Activated naive CD4-positive, alpha-beta T cell treated with anti-CD3 and anti-CD28 coated beads, Interleukin-2, amount 50 U/mL, for 16 hours (primary cell): ENCODE data around the gene GFER.
"Not testable (repeated sequence)": the region's sequence is repeated elsewhere in the genome, so short reads cannot be mapped to it uniquely, and the experiment has no call there.

Source experiments
- DNase-seq: peaks from one replicate; pipeline ENCODE4 v3.0.0-alpha.2; 2020

The GFER gene

DNA sequence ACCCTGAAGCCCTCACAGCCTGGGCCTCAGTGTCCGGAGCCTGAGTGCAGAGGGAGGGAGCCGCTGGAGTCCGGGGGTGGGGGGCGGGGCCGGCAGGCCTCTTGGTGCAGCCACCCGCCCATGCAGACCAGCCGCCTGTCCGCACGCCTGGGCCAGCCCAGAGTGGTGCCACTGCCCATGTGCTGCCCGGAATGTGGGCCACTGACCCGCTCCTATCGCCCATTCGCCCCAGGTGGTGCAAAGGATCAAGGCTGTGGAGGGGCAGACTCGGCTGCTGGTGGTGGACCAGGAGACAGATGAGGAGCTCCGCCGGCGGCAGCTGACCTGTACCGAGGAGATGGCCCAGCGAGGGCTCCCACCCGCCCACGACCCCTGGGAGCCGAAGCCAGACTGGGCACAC is 45.4 kb downstream of the GFER start:
- DNase-seq, result no peak

DNA sequence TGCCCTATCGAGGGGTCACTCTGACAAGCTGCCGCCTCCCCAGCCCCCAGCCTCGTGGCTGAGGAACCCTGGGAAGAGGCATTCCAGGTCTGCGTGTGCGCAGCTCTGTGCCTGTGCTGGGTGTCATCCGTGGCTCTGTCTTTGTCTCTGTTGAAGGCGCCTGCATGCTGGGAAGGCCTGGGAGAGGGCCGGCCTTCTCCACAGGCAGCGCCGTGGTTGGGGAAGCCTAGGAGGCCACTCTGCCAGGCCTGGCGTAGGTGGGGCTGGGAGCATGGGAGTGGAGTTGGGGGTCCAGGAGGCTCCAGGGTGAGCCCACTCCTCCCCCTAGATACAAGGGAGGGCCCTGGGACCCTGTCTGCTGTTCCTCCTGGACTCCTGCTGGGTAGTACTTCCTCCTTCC is 46.0 kb downstream of the GFER start:
- DNase-seq, result no peak

DNA sequence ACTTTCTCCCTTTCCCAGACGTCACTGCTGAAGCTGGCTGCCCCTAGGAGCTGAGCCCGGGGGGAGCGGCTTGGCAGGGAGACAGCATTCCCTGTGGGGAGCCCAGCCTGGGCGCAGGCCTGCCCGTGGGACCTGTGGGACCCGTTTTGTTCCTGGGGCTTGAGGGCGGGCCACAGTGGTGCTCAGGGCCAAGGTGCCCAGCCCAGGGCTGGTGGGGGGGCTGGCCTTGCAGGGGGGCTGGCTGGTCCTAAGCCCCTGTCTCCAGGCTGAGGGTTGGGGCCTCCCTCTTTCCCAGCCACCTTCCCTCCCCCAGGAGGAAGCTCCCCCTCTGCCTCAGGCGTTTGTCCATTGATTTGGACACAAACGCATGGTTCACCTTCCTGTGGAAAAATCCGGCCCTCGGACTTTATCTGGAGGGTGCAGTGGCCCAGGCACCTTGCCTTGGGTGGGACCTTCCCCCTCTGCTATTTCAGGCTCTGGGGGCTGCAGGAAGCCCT is 47.1 kb downstream of the GFER start:
- DNase-seq, result no peak

DNA sequence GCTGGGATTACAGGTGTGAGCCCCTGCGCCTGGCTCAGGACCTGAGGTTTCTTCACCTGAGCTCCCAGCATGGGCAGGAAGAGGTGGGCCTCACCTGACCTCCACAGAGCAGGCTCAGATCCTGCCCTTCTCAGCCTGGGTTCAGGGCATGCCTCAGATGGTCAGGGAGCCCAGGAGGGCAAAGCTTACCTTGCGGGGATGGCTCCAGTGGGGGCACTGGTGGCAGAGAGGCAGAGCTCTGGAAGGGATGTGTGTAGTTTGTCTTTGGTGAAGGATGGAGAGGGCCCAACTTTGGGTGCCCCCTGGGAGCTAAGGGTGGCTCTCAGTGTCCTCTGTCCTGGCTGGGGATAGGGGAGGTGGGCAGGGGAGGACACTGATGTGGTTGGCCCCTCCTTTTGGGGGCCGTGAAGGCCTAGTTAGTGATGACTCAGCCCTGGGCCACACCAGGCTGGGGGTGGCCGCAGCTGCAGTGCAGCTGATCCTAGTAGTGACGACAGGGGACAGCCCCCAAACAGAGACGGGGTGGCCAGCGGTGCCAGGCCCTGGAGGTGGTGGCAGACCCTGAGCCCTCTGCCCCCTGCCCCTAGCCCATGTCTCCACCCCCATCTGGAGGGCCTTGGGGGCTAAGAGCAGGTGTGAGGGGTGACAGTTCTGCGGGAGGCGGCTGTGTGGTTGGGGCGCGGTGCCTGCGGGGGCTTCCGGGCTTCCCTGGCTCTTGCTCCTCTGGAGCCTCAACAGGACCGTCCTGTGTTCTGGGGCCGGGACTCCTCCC is 48.5 kb downstream of the GFER start:
- DNase-seq, result no peak

DNA sequence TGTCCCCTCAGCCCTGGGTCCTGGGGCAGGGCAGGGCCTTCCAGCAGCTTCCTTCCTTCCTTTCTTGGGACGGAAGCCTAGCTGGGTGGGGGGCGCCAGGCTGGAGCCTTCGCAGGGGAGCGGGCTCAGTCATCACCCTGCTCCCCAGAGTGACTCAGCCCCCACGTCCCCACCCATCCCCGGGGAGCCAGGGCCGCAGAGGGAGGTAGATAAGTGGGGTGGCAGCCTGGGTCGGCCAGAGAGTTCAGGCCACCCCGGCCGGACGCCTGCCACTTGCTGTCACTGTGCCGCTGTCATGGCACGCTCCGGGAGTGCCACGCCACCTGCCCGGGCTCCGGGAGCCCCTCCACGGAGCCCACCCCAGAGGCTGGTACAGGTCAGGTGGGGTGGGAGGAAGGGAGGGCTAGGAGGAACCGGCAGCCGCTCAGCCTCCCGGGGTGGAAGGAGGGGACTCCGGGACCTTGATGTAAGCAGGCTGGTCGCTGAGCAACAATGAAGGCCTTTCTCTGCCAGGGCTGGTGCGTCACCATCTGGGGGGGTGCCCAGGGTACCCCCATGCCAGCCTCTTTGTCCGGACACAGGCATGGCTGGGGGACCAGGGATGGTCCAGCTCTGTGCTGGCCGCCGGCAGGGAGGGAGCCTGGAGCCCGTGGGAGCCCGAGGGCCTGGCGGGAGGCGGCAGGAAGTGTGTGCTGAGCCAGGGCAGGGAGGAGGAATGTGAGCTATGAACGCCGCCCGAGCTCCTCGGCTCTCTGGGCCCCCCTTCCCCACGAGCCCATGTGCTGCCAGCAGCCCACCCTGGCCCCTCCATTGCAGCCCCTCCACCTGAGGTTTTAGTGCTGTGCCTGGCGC is 49.3 kb downstream of the GFER start:
- no peak for DNase-seq

DNA sequence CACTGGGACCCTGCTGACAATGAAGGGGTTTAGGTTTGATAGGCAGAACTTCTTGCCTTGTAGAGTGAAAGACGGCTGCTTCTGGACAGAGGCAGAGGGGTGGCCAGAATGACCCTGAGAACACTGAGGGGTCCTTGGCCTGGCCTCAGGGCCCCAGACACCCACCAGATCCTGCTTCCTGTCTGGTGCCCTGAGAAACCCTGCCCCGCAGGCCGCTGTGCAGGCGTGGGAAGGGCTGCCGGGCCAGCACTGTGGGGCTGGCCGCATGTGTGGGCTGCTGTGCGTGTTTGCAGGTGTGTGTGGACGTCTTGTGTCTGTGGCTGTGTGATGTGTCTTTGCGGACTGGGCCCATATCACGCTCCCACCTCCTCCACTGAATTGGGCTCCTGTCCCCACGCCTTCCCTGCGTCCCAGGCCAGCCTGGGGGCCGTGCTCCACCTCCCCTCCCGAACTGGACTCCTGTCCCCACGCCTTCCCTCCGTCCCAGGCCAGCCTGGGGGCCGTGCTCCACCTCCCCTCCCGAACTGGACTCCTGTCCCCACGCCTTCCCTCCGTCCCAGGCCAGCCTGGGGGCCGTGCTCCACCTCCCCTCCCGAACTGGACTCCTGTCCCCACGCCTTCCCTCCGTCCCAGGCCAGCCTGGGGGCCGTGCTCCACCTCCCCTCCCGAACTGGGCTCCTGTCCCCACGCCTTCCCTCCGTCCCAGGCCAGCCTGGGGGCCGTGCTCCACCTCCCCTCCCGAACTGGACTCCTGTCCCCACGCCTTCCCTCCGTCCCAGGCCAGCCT is 50.1 kb downstream of the GFER start:
- not testable (repeated sequence) for DNase-seq

DNA sequence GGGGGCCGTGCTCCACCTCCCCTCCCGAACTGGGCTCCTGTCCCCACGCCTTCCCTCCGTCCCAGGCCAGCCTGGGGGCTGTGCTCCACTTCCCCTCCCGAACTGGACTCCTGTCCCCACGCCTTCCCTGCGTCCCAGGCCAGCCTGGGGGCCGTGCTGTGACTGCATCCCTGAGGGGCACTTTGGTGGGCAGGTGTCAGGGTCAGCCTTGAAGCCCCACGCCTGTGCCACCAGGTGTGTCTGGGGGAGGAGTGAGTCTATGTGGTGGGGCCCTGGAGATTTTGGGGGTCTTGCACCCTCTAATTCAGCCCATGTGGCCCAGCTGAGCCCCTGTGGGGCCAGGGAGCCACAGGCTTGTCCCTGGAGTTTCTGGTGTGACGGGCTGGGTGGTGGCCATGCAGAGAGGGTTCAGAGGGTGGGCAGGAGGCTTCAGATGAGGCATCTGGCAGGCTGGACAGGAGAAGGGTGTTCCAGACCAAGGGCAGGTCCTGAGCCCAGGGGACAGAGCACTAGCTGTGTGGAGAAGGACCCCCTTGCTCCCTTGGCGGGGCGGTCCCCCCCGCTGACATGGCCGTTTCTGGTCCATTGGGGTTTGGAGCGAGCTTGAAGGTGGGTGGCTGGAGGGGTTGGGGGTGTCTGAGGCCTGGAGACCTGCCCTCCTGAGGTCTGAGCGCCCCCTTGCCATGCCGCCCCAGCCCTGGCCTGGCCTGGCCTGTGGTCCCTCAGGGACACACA is 50.9 kb downstream of the GFER start:
- DNase-seq, result no peak

DNA sequence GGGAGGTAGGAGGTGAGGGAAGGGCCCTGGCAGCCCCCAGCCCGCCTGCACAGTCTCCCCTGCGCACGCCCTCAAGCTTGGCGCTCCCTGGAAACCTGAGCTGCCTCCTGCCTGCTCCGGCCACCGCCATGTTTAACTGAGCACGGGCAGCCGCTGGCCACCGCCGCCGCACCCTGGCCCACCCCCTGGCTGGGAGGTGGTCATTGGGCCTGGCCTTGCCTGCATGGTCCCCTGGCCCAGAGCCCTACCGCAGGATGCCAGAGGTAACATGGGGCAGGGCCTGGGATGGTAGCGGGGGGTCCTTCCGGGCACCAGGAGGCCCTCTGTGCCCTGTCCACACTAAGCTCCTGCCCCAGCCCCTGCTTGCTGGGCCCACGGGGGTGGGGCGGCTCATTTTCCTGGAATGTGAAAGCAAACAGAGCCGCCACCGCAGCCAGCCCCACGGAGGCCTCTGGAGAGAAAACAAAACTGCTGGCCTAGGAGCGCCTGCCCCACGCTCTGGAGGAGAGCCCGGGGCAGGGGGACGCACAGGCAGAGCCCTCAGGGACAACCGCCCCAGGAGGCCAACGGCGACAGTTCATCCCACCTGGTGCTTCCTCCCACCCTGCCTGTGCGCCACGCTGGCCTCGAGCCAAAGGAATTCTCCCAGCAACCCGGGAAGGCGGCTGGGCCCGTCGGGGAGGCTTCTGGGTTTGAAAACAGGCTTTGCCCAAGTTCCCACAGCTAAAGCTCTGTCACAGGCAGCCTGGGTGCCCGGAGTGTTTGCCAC is 51.6 kb downstream of the GFER start:
- no peak for DNase-seq

DNA sequence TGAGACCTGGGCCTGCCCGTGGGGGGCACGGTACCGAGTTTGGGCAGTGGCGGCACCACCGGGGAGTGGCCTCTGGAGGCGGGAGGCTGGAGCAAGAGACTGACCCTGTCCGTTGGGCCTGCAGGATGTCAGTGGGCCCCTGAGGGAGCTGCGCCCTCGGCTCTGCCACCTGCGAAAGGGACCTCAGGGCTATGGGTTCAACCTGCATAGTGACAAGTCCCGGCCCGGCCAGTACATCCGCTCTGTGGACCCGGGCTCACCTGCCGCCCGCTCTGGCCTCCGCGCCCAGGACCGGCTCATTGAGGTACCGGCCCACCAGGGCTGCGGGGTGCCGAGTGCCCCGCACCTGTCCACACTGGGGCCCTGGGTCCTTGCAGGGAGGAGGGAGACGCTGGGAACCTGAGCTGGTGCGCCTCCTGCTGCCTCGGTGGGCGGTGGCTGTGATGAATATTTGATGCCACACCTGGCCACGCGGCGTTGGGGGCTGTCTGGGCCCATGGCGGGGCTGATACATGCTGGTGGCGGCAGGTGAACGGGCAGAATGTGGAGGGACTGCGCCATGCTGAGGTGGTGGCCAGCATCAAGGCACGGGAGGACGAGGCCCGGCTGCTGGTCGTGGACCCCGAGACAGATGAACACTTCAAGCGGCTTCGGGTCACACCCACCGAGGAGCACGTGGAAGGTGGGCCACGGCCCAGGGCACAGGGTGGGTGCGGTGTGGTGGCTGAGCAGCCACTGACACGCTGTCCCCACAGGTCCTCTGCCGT is 52.4 kb downstream of the GFER start:
- no peak for DNase-seq

DNA sequence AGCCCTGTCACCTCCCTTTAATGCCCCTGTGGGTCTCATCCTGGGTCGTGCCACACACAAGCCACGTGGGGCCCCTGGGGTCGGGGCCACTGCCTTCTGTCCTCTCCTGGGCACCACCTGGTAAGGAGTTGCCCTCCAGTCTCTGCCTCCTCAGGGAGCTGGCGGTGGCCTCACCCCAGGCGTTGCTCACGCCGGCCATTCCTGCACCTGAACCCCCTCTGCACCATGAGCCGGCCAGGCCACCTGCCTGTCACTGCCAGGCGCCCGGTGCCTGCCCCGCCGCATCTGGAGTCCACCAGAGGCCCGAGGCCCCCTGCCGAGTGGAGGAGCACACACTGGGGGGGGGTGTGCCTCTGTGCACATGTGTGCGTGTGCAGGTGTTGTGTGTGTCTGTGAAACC is 53.1 kb downstream of the GFER start:
- no peak for DNase-seq
